GM18499 (cell line): Measurements from ENCODE around the gene FHOD3.

Source experiments
- ATAC-seq: cut with Tn5 transposase; IDR thresholded peaks from one replicate; pipeline ENCODE4 v1.9.1; 2021; ENCODE audit warnings: moderate number of reproducible peaks; ENCODE audit not compliant: insufficient read depth, unreplicated experiment

Gene FHOD3

DNA sequence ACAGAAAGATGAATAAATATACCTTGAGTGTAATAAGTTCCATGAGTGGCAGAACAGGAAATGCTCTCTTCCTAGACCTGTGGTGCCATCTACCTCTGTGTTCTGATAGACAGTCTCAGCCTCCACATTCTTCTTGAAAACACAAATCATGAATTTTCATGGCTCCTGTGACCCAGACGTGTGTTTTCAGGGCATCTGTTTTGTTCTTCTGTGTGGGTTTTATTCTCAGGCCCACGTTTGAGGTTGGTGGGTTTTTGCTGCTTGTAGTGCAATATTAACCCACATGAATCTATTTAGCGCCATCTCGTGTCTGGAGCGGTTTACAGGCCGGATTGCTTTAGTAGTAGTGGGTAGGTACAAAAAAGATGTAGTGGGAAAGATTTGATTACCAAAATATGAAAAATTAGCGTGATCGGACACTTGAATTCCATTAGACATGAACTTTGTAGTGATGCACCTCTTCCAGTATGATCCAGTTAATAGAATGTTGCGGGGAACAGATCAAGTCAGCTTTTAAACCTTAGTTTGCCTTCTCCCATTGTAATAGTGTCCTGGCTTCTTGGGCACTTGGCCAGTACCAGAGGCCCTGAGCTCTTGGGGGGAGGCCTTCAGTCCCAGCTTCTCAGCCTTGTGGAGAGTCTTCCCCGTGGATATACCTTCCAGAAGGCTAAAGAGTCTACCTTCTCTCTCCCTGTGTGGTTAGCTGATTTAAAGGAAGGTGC is 274.8 kb downstream of the FHOD3 start:
- ATAC-seq, result no peak

DNA sequence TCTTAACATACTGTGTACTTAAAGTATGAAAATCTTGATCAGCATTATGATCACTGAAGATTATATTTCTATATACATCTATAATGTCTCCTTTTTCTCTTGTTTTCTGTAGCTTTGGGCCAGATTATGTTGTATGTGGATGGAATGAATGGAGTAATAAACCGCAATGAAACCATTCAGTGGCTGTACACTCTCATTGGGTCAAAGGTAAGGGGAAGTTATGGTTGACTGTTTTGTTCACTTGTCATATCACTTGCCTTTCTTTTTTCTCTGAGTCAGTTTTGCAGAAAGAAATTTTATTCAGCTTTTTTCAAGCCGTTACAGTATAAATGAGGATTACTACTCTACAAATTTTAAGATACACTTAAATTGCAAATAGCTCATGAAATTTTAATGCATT is 278.8 kb downstream of the FHOD3 start:
- no peak for ATAC-seq

GRCh38 chr18:36578871-36579710 is 281.6 kb downstream of the FHOD3 start:
- no peak for ATAC-seq

DNA sequence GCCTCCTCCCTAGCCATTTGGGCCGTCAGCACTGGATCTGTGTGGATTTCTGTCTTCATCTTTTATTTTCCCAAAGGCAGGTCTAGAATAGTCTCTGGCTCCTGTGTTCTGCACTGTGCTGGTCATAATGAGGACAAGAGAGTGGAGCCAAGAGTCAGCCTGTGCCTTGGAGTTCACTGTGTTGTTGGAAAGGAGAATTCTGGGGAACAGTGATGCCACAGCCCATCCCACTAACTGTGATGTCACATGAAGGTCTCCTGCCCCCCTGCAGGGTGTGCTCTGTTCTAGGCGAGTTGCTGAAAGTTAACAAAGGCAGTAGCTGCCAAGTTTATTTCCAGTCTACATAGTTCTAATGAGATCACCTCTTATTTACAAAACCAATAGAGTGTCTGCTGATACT is 282.8 kb downstream of the FHOD3 start:
- no peak for ATAC-seq

- ATAC-seq, result no peak
Observed at GRCh38 chr18:36580874-36581750, 283.6 kb downstream of the FHOD3 start.

GRCh38 chr18:36582988-36583745 is 285.7 kb downstream of the FHOD3 start:
- ATAC-seq, result no peak

DNA sequence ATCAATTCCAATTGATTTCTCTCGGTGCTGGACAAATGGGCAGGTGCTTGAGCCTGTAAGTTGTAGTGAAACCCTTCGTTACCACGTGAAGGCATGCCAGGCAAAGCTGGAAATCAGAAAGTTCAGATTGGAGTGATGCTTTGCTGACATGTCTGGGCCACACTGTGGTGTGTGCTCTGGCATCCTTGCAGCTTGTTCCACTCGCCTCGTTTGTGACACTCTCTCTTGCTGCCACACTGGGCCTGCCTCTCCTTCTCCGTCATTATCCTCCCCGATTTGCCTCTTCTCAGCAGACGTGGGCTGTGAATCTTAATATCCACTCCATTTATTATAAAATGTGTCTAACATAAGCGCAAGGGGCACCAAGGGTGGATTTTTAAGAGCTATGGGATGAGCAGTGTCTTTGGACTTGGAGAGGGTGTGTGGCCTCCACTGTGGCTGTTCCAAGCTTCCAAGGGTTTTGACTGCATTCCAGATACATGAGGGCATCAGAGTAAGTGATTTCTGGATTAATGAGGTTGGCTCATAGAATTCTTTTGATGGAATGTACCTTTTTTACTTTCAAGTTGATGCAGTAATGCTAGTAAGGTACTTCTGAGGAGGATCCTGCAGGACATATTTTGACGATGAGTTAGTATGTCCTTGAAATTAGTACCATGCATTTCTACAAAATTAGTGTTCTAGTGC is 292.5 kb downstream of the FHOD3 start:
- ATAC-seq, result no peak

DNA sequence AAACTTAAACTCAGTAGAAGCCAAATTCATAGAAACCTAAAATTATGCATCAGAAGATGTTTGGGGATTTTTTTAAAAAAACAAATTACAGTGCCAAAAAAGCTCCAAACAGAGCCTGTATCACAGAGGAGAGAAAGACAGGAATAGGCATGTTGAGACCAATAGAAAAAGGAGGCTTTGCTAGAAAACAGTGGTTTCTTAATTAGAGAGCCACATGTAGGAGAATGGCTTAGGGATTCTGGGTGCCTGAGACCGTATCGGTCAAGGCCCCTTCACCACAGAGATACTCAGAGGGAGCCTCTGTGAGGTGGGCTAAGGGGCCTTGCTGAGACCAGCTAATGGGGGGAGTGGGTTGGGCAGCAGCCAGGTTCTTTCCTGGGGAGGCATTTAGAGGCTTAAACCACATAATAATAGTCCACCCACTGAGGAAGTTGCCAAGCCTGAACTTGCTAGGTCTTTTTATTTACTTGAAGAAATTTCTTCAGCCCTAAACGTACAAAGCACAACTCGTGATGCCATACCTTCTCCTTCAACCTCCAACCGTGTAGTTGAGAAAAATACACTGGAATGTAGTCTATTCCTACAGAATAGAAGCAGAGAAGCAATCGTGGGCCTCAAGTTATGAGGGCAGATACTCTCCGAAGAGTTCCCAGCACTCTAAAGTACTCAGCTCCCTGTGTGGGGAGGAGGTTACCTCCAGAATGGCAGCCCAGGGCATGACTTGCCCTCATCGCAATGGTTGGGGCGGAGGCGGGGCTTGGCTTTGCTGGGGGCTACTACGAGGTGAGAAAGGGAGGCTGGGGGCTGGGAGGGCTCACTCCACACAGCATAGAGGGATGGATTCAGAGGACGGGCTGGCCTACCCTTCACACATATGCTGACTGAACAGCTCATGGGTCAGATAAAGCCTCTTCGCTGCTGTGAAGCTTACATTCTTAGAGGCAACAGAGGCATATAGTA is 293.4 kb downstream of the FHOD3 start:
- ATAC-seq, result no peak

GRCh38 chr18:36592282-36592681 is 294.8 kb downstream of the FHOD3 start:
- no peak for ATAC-seq

DNA sequence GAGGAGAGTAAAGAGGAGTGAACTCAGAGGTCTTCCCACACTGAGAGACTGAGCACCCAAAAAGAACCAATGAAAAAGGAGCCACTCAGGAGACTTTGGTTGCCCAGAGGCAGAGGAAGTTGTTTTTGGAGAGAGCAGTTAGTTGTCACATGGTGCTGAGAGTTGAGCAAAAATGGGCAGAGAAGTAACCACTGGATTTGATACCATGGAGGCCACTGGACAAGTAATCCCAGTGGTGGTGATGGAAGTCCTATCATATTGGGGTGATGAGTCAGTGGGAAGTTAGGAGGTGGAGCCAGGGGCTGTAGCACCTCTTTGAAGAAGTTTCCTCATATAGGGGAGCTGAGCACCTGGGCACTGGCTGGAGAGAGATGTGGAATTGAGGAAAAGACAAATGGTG is 295.5 kb downstream of the FHOD3 start:
- no peak for ATAC-seq

- ATAC-seq, result no peak
Observed at GRCh38 chr18:36593641-36594040, 296.1 kb downstream of the FHOD3 start.

DNA sequence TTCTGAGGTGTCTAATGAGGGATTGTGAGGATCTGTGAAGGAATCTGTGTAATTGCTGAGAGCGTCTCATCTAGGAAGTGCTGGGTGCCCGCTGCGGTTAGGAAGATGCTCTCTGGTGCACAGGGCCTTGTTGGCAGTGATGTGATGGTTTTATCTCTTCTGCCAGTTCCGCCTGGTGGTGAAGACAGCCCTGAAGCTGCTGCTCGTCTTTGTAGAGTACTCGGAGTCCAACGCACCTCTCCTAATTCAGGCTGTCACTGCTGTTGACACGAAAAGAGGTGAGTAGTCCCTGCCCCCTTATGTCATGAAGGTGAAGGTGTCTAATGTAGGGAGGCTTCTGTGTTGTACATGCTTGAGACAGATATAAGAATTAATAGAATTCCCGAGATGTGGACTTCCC is 297.1 kb downstream of the FHOD3 start:
- ATAC-seq, result no peak

DNA sequence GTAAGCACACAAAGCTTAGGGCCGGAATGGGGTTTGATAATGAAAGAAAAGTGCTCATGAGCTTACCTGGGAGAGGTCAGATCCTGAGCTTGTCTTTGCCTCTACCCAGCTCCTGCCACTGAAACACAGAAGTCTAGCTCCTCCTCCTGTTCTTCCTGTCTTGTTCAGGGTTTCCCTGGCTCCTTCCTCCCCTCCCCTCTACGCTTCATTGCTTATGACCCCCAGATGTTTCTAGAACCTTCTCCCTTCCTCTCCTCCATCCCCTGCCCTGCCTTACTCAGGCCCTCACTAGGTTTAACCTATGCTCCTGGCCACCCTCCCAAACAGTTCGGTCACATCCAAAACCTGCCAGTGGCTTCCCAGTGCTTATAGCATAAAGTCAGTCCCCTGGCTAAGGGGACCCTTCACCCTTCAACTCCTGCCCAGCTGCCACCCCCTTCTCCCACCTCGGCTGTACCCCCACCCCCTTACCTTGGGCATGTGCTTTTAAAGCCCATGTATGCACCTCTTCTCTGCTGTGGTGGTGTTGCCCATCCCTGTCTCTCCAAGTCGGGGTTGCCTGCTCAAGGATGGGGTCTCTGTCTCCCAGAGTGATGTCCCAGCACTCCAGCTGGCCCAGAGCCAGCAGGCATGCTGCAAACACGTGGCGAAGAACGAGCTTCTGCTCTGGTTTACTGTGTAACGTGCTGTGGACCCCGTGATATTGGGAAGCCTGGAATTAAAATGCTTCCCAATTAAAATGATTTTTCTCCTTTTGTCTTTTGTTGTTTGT is 297.7 kb downstream of the FHOD3 start:
- no peak for ATAC-seq

GRCh38 chr18:36595818-36596215 is 298.3 kb downstream of the FHOD3 start:
- ATAC-seq, result no peak

DNA sequence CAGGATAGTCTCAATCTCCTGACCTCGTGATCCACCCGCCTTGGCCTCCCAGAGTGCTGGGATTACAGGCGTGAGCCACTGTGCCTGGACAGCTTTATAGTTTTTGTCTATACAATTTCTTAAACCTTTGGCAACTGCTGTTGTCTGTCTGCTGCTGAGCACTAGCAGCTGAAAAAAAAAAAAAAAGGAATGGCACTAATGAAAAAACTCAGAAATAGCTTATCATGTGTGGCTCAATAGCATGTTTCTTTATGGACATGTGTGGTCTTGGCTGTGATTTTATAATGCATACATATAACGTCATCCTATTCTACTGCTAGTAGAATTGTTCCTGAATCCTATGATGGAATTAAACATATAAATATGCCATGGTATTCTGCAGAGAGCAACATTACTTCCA is 300.1 kb downstream of the FHOD3 start:
- no peak for ATAC-seq

DNA sequence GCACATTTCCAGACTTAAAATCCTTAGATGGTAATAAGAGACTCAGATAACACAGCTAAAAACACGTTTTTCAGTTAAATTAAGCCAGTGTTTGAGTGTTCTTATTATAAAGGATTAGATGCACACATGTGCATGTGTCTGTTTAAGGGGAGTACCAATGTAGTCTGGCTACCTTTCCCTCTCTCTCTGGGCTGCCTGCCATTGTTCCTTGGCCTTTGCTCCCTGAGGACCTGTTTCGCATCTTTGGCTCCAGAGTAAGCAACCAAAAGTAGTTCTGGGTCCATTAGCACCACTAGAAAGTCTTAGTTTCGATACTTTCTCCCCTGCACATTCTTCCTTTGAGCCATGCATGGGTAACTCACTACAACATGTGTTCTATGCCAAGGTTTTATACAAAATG is 303.0 kb downstream of the FHOD3 start:
- ATAC-seq, result no peak

DNA sequence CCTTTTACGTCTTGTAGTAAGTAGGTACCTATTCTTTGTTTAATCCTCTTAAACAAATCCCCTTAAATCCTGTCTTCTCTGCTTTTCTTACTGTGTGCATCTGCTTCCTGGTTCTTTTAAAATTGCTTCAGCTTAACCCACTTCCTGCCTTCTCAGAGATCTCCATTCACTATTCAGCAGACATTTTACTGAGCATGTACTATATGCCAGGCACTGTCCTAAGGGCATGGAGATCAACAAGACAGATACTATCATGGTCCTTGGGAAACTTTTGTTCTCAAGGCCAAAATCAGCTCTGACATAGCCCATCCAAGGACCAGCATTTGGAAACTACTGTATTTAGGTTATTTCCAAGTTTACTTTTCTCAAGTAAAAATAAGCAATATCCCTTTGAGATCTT is 303.8 kb downstream of the FHOD3 start:
- no peak for ATAC-seq

GRCh38 chr18:36602071-36602470 is 304.6 kb downstream of the FHOD3 start:
- no peak for ATAC-seq
